IPS-20b (cell line): ENCODE data around the gene MUC3A.
"Not testable (repeated sequence)": the region's sequence is repeated elsewhere in the genome, so short reads cannot be mapped to it uniquely, and the experiment has no call there.

ENCODE experiments used
- H3K27ac ChIP-seq: one replicate; pipeline ENCODE4 v1.5.1; 2013; ENCODE audit warnings: low read length
- H3K27me3 ChIP-seq: 2 replicates; pipeline ENCODE4 v1.6.1; 2013; ENCODE audit warnings: mild to moderate bottlenecking, low read length, inconsistent platforms; ENCODE audit not compliant: insufficient read depth
- H3K36me3 ChIP-seq: 2 replicates; pipeline ENCODE4 v1.6.1; 2013; ENCODE audit warnings: low read depth, mild to moderate bottlenecking, inconsistent platforms, low read length, moderate library complexity; ENCODE audit not compliant: insufficient read depth
- H3K4me1 ChIP-seq: 2 replicates; pipeline ENCODE4 v1.6.1; 2013; ENCODE audit warnings: mild to moderate bottlenecking, control low read depth, inconsistent platforms, low read length, moderate library complexity; ENCODE audit not compliant: insufficient read depth
- H3K4me3 ChIP-seq: 2 replicates; pipeline ENCODE4 v1.5.1; 2013; ENCODE audit warnings: mild to moderate bottlenecking, low read length, inconsistent platforms
- H3K9ac ChIP-seq: 2 replicates; pipeline ENCODE4 v1.6.1; 2013; ENCODE audit warnings: low read depth, mild to moderate bottlenecking, inconsistent platforms, low read length, moderate library complexity
- H3K9me3 ChIP-seq: 2 replicates; pipeline ENCODE4 v1.6.1; 2013; ENCODE audit warnings: mild to moderate bottlenecking, low read depth, low read length, inconsistent platforms; ENCODE audit not compliant: insufficient read depth

Gene MUC3A

GRCh38 chr7:100919779-100920437 is 29.4 kb upstream of the MUC3A start:
- H3K4me3 ChIP-seq, H3K4me1 ChIP-seq, H3K9me3 ChIP-seq, H3K36me3 ChIP-seq, H3K27ac ChIP-seq, H3K27me3 ChIP-seq, H3K9ac ChIP-seq: not testable (repeated sequence)

GRCh38 chr7:100921039-100921438 is 28.3 kb upstream of the MUC3A start:
- no peaks in the 10 kb centered on the region for H3K36me3 ChIP-seq
- no peak overlapping the region for H3K9ac ChIP-seq
- H3K9me3 ChIP-seq: no peaks in the 10 kb centered on the region; the same call in 1 of the 2 replicates
- H3K27me3 ChIP-seq: no peaks in the 10 kb centered on the region
- H3K4me3 ChIP-seq: no peak overlapping the region
- no peak overlapping the region for H3K27ac ChIP-seq
- no peaks in the 10 kb centered on the region; the same call in 1 of the 2 replicates for H3K4me1 ChIP-seq

DNA sequence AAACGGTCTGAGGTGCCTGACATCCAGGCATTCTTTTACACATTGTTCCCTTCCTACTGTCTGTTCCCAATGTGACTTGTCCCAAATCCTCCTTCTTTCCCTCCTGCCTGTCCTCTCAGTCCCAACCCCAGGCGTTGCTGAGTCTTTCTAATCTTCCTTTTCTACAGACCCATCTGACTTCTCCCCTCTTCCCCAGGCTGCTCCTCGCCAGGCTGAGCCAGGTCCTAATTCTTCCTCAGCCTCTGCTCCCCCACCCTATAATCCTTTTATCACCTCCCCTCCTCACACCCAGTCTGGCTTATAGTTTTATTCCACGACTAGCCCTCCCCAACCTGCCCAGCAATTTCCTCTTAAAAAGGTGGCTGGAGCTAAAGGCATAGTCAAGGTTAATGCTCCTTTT is 25.7 kb upstream of the MUC3A start:
- H3K4me1 ChIP-seq, H3K4me3 ChIP-seq, H3K36me3 ChIP-seq, H3K9ac ChIP-seq, H3K27ac ChIP-seq, H3K27me3 ChIP-seq, H3K9me3 ChIP-seq: not testable (repeated sequence)

- Histone ChIP-seq H3K36me3 (no peaks in the 10 kb centered on the region), H3K4me3 (peak overlapping the region; percentile 48; the same call in 1 of the 2 replicates), H3K9me3 (peaks cover 5% of the 10 kb centered on the region), H3K4me1 (peaks cover 22% of the 10 kb centered on the region), H3K27me3 (no peaks in the 10 kb centered on the region), H3K27ac (peak overlapping the region; percentile 64), H3K9ac (peak overlapping the region; percentile 56; the same call in 1 of the 2 replicates)
These were observed 19.5 kb upstream of the MUC3A start for GRCh38 chr7:100929808-100930174.

- Histone ChIP-seq H3K27me3 (no peaks in the 10 kb centered on the region), H3K36me3 (no peaks in the 10 kb centered on the region), H3K9me3 (peaks cover 14% of the 10 kb centered on the region), H3K4me1 (peaks cover 12% of the 10 kb centered on the region), H3K27ac (no peak overlapping the region), H3K4me3 (no peak overlapping the region), H3K9ac (no peak overlapping the region)
These were observed 15.6 kb upstream of the MUC3A start for GRCh38 chr7:100933734-100934133.

GRCh38 chr7:100935381-100935780 is 14.0 kb upstream of the MUC3A start:
- not testable (repeated sequence) for H3K27me3 ChIP-seq, H3K4me3 ChIP-seq, H3K27ac ChIP-seq, H3K9ac ChIP-seq, H3K36me3 ChIP-seq, H3K4me1 ChIP-seq
- peaks cover 17% of the 10 kb centered on the region for H3K9me3 ChIP-seq

GRCh38 chr7:100936167-100936566 is 13.2 kb upstream of the MUC3A start:
- not testable (repeated sequence) for H3K36me3 ChIP-seq, H3K27me3 ChIP-seq, H3K9ac ChIP-seq, H3K4me3 ChIP-seq, H3K4me1 ChIP-seq, H3K27ac ChIP-seq
- peaks cover 17% of the 10 kb centered on the region for H3K9me3 ChIP-seq

DNA sequence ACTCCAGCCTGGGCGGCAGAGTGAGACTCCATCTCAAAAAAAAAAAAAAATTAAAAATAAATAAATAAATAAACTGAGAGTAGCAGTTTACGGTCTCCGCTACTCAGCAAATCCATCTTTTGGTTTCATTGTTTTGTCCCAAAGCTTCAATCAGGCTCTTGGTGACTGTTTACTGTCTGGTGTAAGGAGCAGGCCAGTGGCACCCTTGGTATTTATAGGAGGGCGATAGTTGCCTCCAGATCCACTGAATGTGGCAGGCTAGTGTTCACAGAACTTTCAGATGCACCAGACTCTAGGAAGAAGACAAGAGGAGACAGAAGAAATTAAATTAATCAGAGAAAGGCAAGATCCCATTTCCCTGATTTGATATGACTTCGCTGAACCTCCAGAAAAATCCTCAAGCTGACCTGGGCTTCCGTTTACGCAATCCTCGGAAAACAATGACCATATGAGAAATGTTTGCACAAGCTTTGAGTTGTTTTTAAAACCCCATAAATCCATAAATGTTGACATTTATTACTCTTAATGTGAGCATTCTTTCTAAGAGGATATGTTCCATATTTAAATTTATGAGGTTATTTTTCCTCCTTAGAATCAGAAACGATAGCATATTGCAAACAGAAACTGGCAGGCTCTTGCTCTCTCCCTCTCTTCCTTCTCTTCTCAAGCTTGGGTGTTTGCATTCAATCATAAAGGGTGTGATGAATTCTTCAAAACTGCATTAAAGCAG is 7.1 kb upstream of the MUC3A start:
- Histone ChIP-seq H3K27me3 (no peaks in the 10 kb centered on the region), H3K36me3 (no peaks in the 10 kb centered on the region)

DNA sequence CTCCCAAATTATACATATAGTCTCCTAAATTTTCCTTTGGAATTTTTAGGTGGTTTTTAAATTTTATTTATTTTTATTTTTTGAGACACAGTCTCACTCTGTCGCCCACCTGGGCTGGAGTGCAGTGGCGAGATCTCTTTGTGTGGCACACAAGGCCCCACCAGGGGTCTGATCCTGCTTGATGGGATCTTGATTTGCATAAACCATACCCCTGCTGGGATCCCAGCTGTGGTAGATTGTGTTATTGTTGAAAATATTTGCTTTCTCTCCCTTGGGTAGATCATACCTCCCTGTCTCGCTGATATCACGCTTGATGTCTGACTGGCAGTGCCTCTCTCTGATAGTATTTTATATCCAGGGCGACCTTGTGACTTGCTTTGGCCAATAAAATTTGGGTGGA is 5.6 kb upstream of the MUC3A start:
- Histone ChIP-seq H3K4me3 (no peak overlapping the region), H3K4me1 (peaks cover 10% of the 10 kb centered on the region; the same call in 1 of the 2 replicates), H3K27me3 (no peaks in the 10 kb centered on the region; the same call in 1 of the 2 replicates), H3K9me3 (peaks cover 5% of the 10 kb centered on the region; the same call in 1 of the 2 replicates), H3K27ac (no peak overlapping the region), H3K36me3 (no peaks in the 10 kb centered on the region), H3K9ac (no peak overlapping the region)

More for the DNA sequence above, 7.1 kb upstream of the MUC3A start:
- H3K27ac ChIP-seq: no peak overlapping the region
- peaks cover 5% of the 10 kb centered on the region; the same call in 1 of the 2 replicates for H3K9me3 ChIP-seq
- H3K4me1 ChIP-seq: peaks cover 10% of the 10 kb centered on the region; the same call in 1 of the 2 replicates
- no peak overlapping the region for H3K9ac ChIP-seq
- H3K4me3 ChIP-seq: no peak overlapping the region

DNA sequence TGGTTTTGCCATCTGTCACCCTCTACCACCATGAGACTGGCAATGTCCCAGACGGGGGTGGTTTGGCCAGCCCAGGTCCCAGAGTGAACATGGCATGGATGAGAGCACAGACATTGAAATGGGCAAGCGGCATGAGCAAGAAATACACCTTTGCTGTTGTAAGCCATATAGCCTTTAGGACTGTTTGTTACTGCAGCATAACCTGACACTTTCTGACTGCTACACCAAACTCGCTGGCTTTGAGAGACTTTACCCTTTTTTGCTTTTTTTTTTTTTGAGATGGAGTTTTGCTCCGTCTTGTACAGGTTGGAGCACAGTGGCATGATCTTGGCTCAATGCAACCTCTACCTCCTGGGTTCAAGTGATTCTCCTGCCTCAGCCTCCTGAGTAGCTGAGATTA is 5.2 kb upstream of the MUC3A start:
- Histone ChIP-seq H3K27me3 (no peaks in the 10 kb centered on the region; the same call in 1 of the 2 replicates), H3K36me3 (no peaks in the 10 kb centered on the region), H3K4me3 (no peak overlapping the region), H3K4me1 (peaks cover 10% of the 10 kb centered on the region; the same call in 1 of the 2 replicates), H3K27ac (no peak overlapping the region), H3K9me3 (peaks cover 5% of the 10 kb centered on the region; the same call in 1 of the 2 replicates), H3K9ac (no peak overlapping the region)

DNA sequence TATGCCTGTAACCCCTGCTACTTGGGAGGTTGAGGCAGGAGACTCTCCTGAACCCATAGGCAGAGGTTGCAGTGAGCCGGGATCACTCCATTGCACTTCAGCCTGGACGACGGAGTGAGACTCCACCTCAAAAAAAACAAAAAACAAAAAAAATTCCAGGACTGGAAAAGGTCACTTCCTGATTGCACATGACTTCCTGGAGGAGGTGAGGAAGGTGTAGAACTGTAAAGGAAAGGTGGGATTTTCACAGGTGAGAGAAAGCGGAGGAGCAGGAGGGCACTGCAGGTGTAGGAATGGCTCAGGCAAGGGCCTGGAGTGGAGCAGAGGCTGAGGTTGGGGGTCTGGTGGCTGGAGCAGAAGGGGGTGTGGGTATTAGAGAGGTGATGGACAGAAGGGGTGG is 3.2 kb upstream of the MUC3A start:
- Histone ChIP-seq H3K27ac (no peak overlapping the region), H3K9ac (no peak overlapping the region), H3K4me1 (peaks cover 18% of the 10 kb centered on the region; the same call in 1 of the 2 replicates), H3K27me3 (no peaks in the 10 kb centered on the region; the same call in 1 of the 2 replicates), H3K36me3 (no peaks in the 10 kb centered on the region), H3K4me3 (no peak overlapping the region), H3K9me3 (peaks cover 3% of the 10 kb centered on the region; the same call in 1 of the 2 replicates)
